Measurements from ENCODE around the gene KCNMA1.

The KCNMA1 gene

DNA sequence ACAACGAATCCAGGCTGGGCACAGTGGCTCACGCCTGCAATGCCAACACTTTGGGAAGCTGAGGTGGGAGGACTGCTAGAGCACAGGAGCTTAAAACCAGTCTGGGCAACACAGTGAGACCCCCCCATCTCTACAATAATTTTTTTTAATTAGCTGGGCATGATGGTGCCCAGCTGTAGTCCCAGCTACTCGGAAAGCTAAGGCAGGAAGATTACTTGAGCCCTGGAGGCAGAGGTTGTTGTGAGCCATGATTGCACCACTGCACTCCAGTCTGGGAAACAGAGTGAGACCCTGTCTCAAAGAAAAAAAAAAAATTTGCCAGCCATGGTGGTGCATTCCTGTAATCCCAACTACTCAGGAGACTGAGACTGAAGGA lies 396.3 kb downstream of the KCNMA1 start:
- no peak for DNase-seq (ENCODE audit: low spot score)

DNA sequence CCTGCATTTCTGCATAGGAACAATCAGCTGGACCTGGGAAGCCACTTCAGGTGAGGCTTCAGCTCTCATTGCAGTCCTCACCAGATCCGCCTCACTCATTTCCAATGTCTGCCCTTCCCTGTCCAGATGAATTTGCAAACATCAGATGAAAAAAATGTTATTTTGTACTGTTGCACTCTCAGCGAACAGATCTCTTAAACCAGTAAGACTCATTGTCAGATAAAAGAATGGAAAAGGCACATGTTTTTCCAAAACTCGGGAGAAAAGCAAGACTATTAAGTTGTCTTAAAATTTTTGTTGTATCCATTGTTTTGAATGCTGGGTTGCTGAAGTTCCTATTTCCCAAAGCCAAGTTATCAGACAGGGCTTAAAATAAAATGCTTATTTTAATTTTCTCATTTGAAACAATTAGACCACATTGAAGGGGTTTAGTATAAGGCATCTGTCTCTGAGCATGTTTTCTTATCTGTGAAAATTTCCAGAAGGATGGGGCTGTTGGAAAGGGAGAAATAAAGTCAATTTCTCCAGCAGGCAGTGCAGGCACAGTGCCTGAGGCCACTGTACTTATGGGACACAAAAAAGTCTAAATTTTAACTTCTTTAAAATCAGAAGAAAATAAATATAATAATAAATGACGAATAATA lies 396.8 kb downstream of the KCNMA1 start:
- no peak for DNase-seq (ENCODE audit: low spot score)

GRCh38 chr10:77240041-77240652 lies 397.5 kb downstream of the KCNMA1 start:
- no peak for DNase-seq (ENCODE audit: low spot score)

- DNase-seq (ENCODE audit: low spot score), result no peak
Measured at GRCh38 chr10:77237120-77237519, 400.5 kb downstream of the KCNMA1 start.

GRCh38 chr10:77236700-77237099 lies 400.9 kb downstream of the KCNMA1 start:
- no peak for DNase-seq (ENCODE audit: low spot score)

- DNase-seq (ENCODE audit: low spot score), result no peak
Measured at GRCh38 chr10:77236029-77236428, 401.6 kb downstream of the KCNMA1 start.

GRCh38 chr10:77234599-77234998 lies 403.0 kb downstream of the KCNMA1 start:
- no peak for DNase-seq (ENCODE audit: low spot score)

DNA sequence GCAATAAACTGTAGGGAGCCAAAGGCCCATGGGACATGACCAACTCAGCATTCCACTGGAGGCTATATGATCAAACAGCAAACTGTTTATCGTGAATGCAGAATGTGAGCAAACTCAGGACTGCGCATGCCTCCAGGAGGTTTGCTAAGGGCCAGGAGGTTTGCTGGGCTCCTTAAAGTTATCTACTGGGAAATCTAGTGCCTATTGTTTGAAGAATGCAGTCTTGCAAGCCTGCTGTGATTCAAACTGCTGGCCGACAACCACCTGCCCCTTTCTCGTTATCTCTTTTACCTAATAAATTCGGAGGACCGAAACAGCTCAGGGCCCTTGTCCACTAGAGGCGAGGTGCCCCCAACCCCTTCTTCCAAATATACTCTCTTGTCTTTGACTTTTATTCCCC lies 404.1 kb downstream of the KCNMA1 start:
- no peak for DNase-seq (ENCODE audit: low spot score)

DNA sequence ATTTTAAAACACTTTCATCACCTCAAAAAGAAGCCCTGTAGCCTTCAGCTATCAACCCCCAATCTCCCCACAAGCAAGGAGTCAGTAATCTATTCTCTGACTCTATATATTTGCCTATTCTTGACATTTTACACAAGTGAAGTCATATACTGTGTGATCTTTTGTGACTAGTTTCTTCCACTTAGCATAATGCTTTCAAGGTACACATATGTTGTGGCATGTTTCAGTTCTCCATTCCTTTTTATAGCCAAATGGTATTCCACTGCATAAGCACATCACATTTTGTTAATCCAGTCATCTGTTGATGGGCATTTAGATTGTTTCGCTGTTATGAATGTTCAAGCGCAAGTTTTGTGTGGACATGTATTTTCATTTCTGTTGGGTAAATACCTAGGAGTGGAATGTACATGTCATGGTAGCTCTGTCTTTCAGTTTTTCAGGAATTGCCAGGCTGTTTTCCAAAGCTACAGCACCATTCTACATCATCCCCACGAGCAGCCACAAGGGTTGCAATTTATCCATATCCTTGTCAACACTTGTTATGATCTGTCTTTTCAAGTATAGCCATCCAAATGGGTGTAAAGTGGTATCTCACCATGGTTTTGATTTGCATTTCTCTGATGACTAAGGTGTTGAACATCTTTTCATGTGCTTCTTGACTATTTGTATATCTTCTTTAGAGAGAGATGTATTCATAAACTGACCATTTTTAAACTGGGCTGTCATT lies 405.6 kb downstream of the KCNMA1 start:
- no peak for DNase-seq (ENCODE audit: low spot score)

GRCh38 chr10:77231375-77231774 lies 406.2 kb downstream of the KCNMA1 start:
- no peak for DNase-seq (ENCODE audit: low spot score)

- no peak for DNase-seq (ENCODE audit: low spot score)
Measured at GRCh38 chr10:77230194-77230593, 407.4 kb downstream of the KCNMA1 start.

- no peak for DNase-seq (ENCODE audit: low spot score)
Measured at GRCh38 chr10:77229704-77230103, 407.9 kb downstream of the KCNMA1 start.

- no peak for DNase-seq (ENCODE audit: low spot score)
Measured at GRCh38 chr10:77228559-77228958, 409.0 kb downstream of the KCNMA1 start.

DNA sequence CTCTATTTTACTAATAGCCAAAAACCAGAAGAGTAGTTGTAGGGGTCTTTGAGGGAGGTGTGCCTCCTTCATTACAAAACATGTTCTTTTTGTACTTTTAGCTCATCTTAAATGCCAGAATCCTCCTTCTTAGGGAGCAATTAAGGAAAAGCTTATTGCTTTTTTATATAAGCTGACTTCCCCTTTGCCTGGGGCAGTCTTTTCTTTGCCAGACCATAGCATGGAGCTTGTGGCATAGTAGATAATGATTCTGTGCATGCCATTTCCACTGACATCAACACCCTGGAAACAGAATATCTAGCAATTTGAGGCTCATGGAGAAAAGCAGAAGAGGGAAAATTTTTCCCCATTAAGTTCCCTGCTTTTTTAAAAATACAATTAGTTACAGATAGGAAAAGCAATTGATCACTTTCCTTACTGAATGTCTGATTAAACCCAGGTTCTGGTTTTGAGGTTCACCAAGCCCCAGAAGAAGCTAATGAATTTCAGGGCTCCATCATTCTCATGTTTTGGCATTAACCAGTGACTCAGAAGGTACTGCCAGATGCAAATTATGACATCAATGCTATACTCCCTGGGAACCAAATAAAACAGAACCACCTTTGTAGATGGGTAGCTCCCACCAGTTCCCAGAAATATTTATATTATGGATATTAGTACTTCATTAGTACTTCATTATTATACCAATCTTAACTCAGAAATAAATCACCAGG lies 410.6 kb downstream of the KCNMA1 start:
- DNase-seq (ENCODE audit: low spot score), result no peak

- DNase-seq (ENCODE audit: low spot score), result no peak
Measured at GRCh38 chr10:77226452-77226851, 411.2 kb downstream of the KCNMA1 start.

DNA sequence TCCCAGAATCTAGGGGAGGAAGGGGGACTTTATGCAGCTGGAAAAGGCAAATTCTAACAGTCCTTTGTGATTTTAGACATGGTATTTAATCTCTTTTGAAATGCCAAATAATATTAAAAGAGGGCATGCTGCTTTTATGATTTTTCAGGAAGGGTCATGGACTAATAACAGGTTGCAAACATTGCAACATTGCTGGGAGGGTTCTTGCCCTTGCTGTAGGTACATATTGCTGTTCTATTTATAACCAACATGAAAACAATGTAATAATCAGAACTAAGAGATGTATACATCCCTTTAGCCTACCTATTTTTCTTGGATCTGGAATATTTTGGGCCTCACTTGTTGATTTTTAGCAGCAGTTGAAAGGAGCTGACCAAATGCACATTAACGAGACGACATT lies 411.6 kb downstream of the KCNMA1 start:
- no peak for DNase-seq (ENCODE audit: low spot score)

DNA sequence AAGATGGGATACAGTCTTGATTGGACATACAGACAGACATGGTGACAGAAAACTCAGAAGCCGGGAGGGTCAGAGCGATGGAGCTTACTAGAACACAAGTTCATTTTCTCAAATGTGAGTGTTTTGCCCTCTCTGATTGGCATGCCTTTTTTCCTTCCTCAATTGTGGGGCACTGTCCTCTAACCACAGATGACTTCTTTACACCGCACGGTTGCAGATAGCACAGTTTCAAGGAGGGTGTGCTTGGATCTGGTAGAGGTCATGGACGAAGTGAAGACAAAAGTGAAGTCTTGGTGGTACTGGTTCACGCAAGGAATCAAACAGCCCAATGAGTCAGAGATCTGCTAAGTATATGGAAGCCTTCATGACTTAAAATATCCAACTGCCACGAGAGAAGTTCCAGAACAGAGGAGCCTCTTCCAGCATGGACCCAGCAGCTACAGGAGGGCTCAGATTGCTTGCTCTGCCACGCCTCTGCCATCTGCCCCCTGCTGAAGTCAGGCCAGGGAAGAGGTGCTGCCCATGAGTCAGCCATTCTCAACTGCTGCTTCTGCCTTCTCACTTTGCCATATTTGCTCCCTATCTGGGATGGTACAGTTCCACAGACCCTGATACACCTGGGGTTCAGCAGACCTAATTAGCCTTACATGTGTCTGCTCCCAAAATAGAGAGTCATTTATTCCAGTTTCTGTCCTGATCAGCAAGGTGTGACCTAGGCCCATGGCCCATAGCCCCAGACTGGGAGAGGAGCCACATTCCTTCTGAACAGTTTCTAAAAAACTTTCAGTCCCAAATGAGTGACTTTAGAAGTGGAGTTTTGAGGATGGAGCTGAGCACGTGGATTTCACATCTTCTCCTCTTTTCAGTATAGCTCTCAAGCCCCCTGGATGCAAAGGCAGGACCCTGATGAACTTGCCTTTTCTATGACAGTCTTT lies 413.8 kb downstream of the KCNMA1 start:
- DNase-seq (ENCODE audit: low spot score), result no peak

GRCh38 chr10:77220150-77220549 lies 417.5 kb downstream of the KCNMA1 start:
- no peak for DNase-seq (ENCODE audit: low spot score)

- no peak for DNase-seq (ENCODE audit: low spot score)
Measured at GRCh38 chr10:77219046-77219445, 418.6 kb downstream of the KCNMA1 start.

GRCh38 chr10:77214799-77215198 lies 422.8 kb downstream of the KCNMA1 start:
- no peak for DNase-seq (ENCODE audit: low spot score)

DNA sequence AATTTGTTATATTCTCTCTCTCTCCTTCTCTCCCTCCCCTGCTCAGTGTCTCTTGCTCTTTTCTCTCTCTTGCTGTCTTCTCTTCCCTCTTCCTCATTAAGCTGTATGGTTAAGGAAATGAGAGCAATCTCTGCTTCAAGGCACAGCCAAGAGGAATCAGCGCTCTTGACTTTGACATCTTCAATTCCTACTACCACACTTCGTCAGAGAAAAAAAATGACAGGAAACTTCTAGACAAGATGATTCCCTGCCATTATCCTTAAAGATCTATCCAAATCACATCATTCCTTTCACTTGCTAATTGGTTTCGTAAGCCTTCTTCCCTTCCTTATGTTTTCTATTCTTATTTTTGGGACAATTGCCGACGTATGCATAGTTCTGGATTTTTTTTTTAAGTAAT lies 425.0 kb downstream of the KCNMA1 start:
- DNase-seq (ENCODE audit: low spot score), result no peak

DNA sequence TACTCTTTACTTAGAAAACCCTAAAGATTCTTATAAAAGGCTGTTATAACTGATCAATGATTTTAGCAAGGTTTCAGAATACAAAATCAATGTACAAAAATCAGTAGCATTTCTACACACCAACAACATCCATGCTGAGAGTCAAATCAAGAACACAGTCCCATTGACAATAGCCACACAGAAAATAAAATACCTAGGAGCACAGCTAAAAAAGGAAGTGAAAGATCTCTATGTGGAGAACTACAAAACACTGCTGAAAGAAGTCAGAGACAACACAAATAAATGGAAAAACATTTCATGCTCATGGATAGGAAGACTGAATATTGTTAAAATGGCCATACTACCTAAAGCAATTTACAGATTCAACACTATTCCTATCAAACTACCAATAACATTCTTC lies 427.0 kb downstream of the KCNMA1 start:
- no peak for DNase-seq (ENCODE audit: low spot score)

All from CD4-positive, alpha-beta T cell treated with Interleukin-2 at 100 ng/mL for 4 hours (primary cell).